Gastroesophageal sphincter (tissue), 3 donors: ENCODE results near the gene SUN5.

Experiments used
- CTCF ChIP-seq, 4 experiments: fragments of 200-600 bp in 2 of 4; fragments of 450-650 bp in 2 of 4; sonication (generic) in 1 of 4; IDR thresholded peaks; one replicate each; pipeline ENCODE4 v1.5.1; 2017 to 2019; ENCODE audit warnings: antibody characterized with exemption in 4 of 4, mild to moderate bottlenecking in 2 of 4, moderate library complexity in 2 of 4
- EP300 ChIP-seq: sonication (generic); formaldehyde crosslinking; IDR thresholded peaks from one replicate; pipeline ENCODE4 v1.6.1; 2017; ENCODE audit warnings: antibody characterized with exemption, mild to moderate bottlenecking
- POLR2AphosphoS5 ChIP-seq: sonication (generic); formaldehyde crosslinking; IDR thresholded peaks from one replicate; pipeline ENCODE4 v1.6.1; 2017; ENCODE audit warnings: antibody characterized with exemption

- TF ChIP-seq CTCF (IDR thresholded peaks at IDR 0.05) (no peak), POLR2AphosphoS5 (no peak), EP300 (no peak)
Measured at GRCh38 chr20:32976746-32977145, 27.5 kb downstream of the SUN5 start.
